Frontal cortex (tissue), 4 donors: ENCODE measurements around the gene METTL17. TPM values are rescaled to one million over a fixed set of nuclear protein-coding genes. Genes with fewer than 3 reads are reported as not detected.
"Not testable (repeated sequence)": the region's sequence is repeated elsewhere in the genome, so short reads cannot be mapped to it uniquely, and the experiment has no call there.

ENCODE experiments used
- DNase-seq, 2 donors: peaks; one replicate each; pipeline ENCODE4 v3.0.0; 2012; ENCODE audit warnings: low spot score in 2 of 2
- FAIRE-seq: peaks from 2 replicates; lab custom pipeline; 2012; peaks lifted over from hg19 to GRCh38; lab: Jason Lieb, UNC
- total RNA-seq: library from RNA; depleted of rRNA; stranded (reverse); fragments of >200 nt; gene quantifications from one replicate; pipeline ENCODE4 v1.2.3, GENCODE V29; 2014
- donor health status: control.
- donor health status: control.
- donor health status: control.

The METTL17 gene
- 27.7 TPM for total RNA-seq

- FAIRE-seq: no peak
- peak; percentile 71 to 87 for DNase-seq
Observed at GRCh38 chr14:20989787-20990600, at the start of gene METTL17. Gene METTL17 (plus strand): TSS chr14:20989980. CDS start chr14:20990003, 23 bp downstream.

DNA sequence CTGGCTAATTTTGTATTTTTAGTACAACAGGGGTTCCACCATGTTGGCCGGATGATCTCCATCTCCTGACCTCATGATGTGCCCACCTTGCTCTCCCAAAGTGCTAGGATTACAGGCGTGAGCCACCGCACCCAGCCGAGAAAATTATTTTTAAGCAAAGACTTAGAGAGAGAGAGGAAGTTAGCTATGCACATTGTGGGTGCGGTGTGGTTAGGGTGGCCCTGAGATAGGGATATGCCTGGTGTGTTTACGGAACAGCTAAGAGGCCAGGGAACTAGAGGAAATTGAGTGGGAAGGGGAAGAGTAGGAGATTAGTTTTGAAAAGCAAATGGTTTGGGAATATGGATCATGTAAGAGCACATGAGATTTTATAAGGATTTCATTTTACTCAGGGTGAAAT lies 44.6 kb upstream of the METTL17 start:
- not testable (repeated sequence) for DNase-seq, FAIRE-seq

- not testable (repeated sequence) for FAIRE-seq, DNase-seq
Observed at GRCh38 chr14:20946707-20947106, 43.1 kb upstream of the METTL17 start.

DNA sequence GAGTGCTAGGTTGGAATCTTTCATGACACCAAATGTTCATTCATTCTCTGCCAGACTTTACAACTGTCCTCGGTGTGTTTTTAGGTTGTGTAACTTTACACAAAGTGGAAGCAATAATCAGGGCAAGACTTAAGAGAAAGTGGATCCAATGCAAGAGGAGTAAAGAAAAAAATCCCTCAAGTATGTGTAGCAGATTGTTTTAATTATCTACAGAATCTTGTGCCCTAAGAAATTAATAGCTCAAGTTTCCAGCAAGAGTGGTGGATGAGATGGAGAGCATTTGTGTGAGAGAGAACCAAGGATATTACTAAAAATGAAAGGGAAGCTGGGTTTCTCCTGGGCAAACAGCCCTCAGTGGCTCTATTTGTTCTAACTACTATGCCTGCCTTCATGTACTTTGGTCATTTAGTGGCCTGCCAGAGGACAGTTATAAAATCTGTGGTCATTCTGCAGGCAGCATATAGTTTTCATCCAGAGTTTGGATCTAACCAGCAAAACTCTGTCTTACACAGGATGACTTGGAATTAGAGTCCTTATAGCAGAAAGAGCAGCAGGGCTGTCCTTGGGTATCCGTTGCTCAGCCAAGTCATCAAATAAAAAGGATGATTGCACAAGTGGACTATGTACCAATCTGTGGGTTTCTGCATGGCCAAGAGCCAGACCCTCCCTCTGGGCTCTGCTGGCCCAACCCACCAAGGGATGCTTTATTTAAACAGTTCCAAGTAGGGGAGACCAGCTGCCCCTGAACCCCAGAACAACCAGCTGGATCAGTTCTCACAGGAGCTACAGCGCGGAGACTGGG lies 34.8 kb upstream of the METTL17 start, which contains the start of gene RNASE2:
RNASE2 (plus strand) TSS at position 752 of the 802 bp plus-strand sequence. CDS start 285 bp downstream, outside the sequence.
- not testable (repeated sequence) for DNase-seq, FAIRE-seq

DNA sequence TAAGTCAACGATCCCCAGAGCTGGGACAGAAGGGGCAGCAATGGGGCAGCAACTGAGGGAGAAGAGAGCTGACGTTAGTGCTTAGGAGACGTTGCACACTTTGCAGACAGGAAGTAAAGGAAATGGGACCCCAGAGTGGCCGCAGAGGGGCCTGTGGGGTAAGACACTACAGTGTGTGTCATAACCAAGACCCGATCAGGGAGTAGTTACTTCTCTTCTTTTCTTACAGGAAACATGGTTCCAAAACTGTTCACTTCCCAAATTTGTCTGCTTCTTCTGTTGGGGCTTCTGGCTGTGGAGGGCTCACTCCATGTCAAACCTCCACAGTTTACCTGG lies 34.3 kb upstream of the METTL17 start:
- not testable (repeated sequence) for FAIRE-seq, DNase-seq

- FAIRE-seq (no peak), DNase-seq (no peak)
Observed at GRCh38 chr14:20956376-20956976, 33.3 kb upstream of the METTL17 start.

- not testable (repeated sequence) for FAIRE-seq, DNase-seq
Observed at GRCh38 chr14:20958946-20959345, 30.8 kb upstream of the METTL17 start.

- DNase-seq (no peak), FAIRE-seq (no peak)
Observed at GRCh38 chr14:20969336-20969735, 20.4 kb upstream of the METTL17 start.

DNA sequence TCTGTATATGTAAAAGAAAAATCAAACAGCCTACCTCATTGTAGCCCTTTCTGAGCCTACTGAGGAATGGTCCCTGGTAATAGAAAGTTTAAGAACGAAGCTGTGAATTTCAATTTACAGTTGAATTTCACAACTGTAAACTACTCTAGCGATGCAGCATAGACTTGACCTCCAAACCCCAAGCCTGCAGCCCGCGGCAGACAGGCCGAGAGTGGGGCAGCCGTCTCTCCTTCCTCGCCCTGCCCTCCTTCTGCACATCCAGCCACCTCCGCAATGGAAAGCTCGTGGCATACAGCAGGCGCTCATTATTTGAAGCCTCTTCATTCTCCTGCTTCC lies 19.2 kb upstream of the METTL17 start:
- FAIRE-seq (no peak), DNase-seq (no peak)

DNA sequence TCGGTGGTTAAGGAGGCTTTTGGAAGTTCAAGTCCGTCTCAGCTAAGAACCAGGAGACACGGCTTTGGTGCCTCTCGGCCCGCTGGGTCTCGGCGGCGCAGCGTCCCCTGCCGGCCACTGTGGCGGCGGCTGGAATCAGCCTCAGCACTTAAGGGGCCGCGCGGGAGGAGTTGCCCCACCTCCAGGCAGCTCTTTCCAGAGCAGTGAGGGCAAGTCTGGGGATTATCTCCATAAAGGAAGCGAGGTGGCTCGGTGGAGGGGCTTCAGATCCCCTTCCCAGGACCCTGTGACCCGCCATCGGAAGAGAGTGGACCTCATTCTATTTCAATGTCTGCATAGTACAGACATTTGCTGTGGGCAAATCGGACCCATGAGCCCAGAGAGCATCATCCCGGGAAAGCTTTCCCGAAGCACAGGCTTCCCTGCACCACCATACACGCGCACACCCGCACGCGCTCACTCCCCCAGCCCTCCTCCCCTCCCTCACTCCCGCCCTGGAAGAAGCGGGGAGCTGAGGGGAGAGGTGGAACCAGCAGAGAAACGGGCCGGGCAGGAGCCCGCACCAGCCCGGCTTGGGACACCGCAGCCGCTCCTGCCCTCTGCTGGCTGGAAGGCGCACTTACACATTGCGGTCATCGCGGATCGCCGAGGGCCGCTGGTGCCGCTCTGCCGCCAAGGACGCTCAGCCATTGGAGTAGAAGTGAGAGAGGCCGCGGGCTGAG lies 18.6 kb upstream of the METTL17 start:
- FAIRE-seq (no peak), DNase-seq (peak; percentile 63 to 84)

DNA sequence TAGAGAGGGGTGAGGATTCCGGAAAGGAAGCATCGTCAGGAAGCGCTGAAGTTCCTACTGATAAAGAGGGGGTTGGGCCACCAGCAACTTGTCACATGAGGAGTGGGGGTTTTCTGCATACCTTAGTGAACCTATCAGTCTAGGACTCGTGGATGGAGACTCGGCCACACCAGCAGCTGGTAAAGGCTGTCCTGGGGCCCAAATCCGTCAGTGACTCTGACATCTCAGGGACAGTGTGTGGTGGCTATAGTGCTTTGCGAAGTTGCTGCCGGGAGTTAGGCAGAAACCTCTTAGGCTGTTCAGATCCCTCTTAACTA lies 18.1 kb upstream of the METTL17 start:
- FAIRE-seq (no peak), DNase-seq (no peak)

- FAIRE-seq (no peak), DNase-seq (no peak)
Observed at GRCh38 chr14:20973501-20973900, 16.3 kb upstream of the METTL17 start.

DNA sequence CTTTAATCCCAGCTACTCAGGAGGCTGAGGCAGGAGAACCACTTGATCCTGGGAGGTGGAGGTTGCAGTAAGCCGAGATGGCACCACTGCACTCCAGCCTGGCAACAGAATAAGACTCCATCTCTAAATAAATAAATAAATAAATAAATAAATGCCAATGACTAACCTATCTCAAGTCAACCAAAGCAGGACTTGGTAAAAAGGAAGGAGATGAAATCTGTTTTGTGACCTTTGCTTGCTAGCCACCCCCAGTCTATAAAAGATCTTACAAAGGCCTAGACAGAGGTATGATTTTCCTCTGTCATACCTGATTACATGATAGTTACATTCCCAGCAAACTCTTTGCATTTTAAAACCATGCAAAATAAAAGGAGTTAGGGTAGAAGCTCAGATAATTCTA lies 13.5 kb upstream of the METTL17 start:
- no peak for DNase-seq
- FAIRE-seq: no peak

- DNase-seq: no peak
- FAIRE-seq: no peak
Observed at GRCh38 chr14:20978687-20979086, 11.1 kb upstream of the METTL17 start.

GRCh38 chr14:20980906-20981305 lies 8.9 kb upstream of the METTL17 start:
- DNase-seq (no peak), FAIRE-seq (no peak)

GRCh38 chr14:20982646-20983369 lies 7.0 kb upstream of the METTL17 start:
- no peak for FAIRE-seq
- DNase-seq: no peak

- DNase-seq, FAIRE-seq: not testable (repeated sequence)
Observed at GRCh38 chr14:20985650-20986049, 4.1 kb upstream of the METTL17 start.

GRCh38 chr14:20986811-20987210 lies 3.0 kb upstream of the METTL17 start:
- FAIRE-seq (no peak), DNase-seq (no peak)

DNA sequence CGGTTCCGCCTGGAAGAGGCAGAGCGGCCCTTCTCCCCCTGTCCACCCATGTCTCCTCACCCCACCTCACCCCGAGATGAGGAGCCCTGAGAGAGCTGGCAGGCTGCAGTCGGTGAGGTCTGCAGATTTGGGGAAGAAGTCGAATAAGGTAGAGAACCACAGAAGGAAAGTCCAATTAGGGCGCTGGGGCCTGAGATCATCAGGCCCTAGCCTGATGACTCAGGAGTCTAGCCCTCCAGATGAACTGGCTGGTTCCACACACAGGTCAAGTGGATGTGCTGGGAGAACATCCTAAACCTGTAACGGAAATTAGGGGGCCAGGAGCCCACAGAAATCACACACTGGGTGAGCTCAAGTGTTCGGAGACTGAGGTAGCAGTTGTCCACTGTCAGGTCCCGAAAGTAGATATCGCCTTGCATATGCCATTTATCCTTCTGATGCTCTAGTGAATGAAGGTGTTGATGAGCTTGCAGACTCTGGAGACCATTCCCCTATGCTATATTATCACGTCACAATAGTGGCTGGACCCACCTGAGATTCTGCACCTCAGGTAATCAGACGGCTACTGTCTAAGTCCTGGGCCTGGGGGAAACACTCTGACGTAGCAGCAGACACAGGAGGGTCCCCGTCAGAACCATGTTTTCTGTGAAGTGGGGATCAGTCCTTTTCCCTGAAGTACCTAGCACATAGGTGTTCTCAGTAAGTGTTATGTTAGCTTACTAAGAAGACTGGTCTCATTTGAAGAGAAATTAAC lies 886 bp upstream of the METTL17 start:
- DNase-seq (no peak), FAIRE-seq (no peak)
